ENCODE data around the gene CAPN2.
A peak's percentile ranks its signal among the peaks of the same experiment; 100 is the strongest.

Gene CAPN2

DNA sequence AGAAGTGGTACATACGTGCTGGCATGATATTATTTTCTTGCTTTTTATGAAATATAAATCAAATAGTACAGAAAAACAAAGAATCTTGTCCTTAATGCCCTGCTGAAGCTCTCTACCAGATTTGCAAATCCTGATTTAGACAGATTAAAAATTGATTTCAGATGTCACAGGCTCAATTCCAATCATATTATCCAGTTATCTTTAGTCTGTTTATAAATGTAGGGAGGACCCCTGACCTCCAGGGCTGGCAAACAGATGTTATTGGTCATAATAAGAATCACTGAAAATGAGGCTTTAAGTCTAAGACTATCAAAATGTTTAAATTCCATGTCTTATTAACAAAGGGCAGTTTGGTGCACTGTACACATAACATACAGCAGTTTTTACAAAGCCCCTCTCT, 71.3 kb downstream of the CAPN2 start:
- Mint-ChIP-seq H3K36me3 (ENCODE audit: low read depth) (peaks cover 73% of the 10 kb centered on the region), H3K27ac (peak overlapping the region; percentile 9 to 61 (median 30)), H3K9me3 (peaks cover 4% of the 10 kb centered on the region), H3K4me3 (no peak overlapping the region), H3K27me3 (ENCODE audit: low read depth) (no peaks in the 10 kb centered on the region), H3K4me1 (peaks cover 28% of the 10 kb centered on the region)
- TF ChIP-seq, protein P1, sequence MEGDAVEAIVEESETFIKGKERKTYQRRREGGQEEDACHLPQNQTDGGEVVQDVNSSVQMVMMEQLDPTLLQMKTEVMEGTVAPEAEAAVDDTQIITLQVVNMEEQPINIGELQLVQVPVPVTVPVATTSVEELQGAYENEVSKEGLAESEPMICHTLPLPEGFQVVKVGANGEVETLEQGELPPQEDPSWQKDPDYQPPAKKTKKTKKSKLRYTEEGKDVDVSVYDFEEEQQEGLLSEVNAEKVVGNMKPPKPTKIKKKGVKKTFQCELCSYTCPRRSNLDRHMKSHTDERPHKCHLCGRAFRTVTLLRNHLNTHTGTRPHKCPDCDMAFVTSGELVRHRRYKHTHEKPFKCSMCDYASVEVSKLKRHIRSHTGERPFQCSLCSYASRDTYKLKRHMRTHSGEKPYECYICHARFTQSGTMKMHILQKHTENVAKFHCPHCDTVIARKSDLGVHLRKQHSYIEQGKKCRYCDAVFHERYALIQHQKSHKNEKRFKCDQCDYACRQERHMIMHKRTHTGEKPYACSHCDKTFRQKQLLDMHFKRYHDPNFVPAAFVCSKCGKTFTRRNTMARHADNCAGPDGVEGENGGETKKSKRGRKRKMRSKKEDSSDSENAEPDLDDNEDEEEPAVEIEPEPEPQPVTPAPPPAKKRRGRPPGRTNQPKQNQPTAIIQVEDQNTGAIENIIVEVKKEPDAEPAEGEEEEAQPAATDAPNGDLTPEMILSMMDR (IDR thresholded peaks at IDR 0.05; ENCODE audit: unreplicated experiment in 3 of 3), result no peak

DNA sequence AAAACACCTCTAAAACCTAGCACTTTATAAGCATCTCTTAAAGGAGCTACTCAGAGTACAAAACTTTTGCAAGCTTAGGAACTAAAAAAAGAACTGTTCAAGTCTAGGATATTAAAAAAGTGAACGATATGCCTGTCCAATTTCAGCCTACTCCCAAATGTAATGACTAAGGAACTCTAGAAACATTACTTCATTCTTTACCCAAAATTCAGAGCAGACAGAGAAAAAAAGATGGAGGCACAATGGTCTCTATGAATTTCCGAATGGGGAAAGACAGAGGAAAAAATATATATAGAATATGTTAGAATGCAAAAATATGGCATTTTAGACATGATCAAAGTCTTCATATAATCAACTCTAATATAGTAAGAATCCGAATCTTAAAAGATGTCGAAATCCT, 72.2 kb downstream of the CAPN2 start:
- TF ChIP-seq, protein P1 (IDR thresholded peaks at IDR 0.05; ENCODE audit: unreplicated experiment in 3 of 3), result no peak
- Mint-ChIP-seq H3K27ac (no peak overlapping the region), H3K4me3 (no peak overlapping the region), H3K36me3 (ENCODE audit: low read depth) (peaks cover 70% of the 10 kb centered on the region), H3K9me3 (peaks cover 4% of the 10 kb centered on the region), H3K27me3 (ENCODE audit: low read depth) (no peaks in the 10 kb centered on the region), H3K4me1 (peaks cover 28% of the 10 kb centered on the region)

DNA sequence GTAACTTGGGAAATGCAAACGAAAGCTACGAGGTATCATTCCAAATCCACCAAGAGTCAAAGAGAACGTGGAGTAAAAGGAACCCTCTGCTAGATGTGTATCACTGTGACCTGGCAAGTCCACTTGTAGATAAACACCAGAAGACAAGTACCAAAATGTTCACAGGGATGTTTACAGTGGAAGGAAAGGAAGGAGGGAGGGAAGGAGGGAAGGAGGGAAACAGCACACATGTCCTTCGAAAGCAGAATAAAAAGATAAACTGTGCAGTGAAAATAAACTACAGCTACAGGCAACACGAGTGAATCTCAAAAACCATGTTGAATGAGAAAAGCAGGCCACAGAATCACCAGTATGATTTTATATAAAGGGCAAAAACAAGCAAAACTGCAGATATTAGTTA, 73.5 kb downstream of the CAPN2 start:
- Mint-ChIP-seq H3K4me1 (peaks cover 24% of the 10 kb centered on the region), H3K27ac (no peak overlapping the region), H3K9me3 (peaks cover 4% of the 10 kb centered on the region), H3K27me3 (ENCODE audit: low read depth) (no peaks in the 10 kb centered on the region), H3K36me3 (ENCODE audit: low read depth) (peaks cover 63% of the 10 kb centered on the region), H3K4me3 (no peak overlapping the region)
- TF ChIP-seq, protein P1 (IDR thresholded peaks at IDR 0.05; ENCODE audit: unreplicated experiment in 3 of 3), result no peak

DNA sequence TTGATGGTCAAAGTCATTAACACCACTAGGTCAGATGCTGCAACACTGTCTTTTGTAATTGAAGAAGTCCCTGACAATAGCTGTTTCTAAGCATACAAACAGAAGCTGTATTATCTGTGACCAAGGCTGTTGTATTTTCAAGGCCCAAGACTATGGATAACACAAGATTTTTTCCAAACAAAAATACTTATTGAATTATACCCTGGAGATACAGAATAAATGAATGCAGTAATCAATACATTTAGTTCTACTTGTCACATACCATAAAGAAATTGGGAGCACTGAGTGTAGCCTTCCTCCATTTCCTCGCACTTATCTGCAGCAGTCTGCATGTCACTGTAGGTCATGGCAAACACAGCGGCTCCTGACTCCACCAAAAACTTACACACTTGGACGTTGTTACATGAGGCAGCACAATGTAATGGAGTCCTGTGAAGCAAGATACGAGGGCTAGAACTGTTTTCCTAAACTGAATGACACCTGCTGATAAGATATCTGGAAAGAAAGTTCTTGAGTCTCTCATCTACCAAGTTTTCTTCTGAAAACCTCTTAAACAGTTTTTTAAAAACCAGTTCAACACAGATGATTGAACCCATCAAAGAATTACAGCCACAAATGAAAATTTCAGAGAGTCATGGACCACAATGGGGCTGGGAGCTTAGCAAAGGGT, 76.5 kb downstream of the CAPN2 start:
- peaks cover 20% of the 10 kb centered on the region for H3K4me1 Mint-ChIP-seq
- TF ChIP-seq, protein P1 (IDR thresholded peaks at IDR 0.05; ENCODE audit: unreplicated experiment in 3 of 3), result no peak

DNA sequence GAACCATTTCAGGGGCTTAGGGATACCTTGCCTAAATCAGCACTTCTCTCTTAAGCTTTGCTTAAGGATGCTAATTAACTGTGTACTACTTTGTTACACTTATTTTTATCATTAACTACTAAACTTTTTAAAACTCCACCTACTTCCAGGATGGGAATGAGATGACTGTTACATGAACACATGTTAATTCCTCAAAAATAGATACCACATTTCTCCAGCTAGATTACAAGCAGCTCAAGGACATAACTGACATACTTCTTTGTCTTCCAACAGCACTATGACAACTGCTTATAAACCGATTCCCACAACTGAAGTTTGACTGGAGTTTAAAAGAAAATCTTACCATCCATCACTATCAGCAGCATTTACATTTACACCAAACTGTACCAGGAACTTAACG, 79.7 kb downstream of the CAPN2 start:
- TF ChIP-seq, protein P1 (IDR thresholded peaks at IDR 0.05; ENCODE audit: unreplicated experiment in 3 of 3), result no peak
- Mint-ChIP-seq H3K36me3 (ENCODE audit: low read depth) (peaks cover 58% of the 10 kb centered on the region), H3K4me3 (no peak overlapping the region), H3K27me3 (ENCODE audit: low read depth) (no peaks in the 10 kb centered on the region), H3K9me3 (no peaks in the 10 kb centered on the region), H3K27ac (peak overlapping the region in 1 of 3 experiments; percentile 4), H3K4me1 (peaks cover 7% of the 10 kb centered on the region)

More for the DNA sequence above, 76.5 kb downstream of the CAPN2 start:
- no peaks in the 10 kb centered on the region for H3K9me3 Mint-ChIP-seq
- no peak overlapping the region for H3K4me3 Mint-ChIP-seq
- H3K27ac Mint-ChIP-seq, result no peak overlapping the region
- H3K27me3 Mint-ChIP-seq (ENCODE audit: low read depth), result no peaks in the 10 kb centered on the region
- H3K36me3 Mint-ChIP-seq (ENCODE audit: low read depth), result peaks cover 66% of the 10 kb centered on the region

DNA sequence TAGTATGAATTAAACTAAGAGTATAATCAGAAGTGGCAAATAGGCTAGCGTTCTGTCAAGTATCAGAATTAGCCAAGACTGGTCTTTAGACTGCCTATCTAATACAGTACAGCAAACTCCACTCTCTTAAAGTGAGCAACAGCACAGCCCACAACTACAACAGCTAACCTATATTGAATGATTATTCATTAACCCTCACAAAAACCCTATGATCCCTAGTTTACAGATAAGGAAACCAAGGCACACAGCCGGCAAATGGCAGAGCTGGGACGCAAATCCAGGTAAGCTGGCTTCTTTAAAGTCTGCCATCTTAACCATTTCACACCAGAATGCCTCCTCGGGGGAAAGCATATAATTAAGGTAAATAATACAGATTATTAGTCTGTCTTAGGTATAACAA, 81.4 kb downstream of the CAPN2 start:
- H3K9me3 Mint-ChIP-seq, result no peaks in the 10 kb centered on the region
- H3K36me3 Mint-ChIP-seq (ENCODE audit: low read depth), result peaks cover 59% of the 10 kb centered on the region
- H3K27ac Mint-ChIP-seq, result peak overlapping the region in 1 of 3 experiments; percentile 19
- H3K27me3 Mint-ChIP-seq (ENCODE audit: low read depth), result no peaks in the 10 kb centered on the region
- H3K4me3 Mint-ChIP-seq, result no peak overlapping the region
- TF ChIP-seq, protein P1 (IDR thresholded peaks at IDR 0.05; ENCODE audit: unreplicated experiment in 3 of 3), result no peak
- peaks cover 7% of the 10 kb centered on the region for H3K4me1 Mint-ChIP-seq
